OCI-LY7 (cell line): Measurements from ENCODE around the gene MAL. TPM values are rescaled to one million over a fixed set of nuclear protein-coding genes. Genes with fewer than 3 reads are reported as not detected.

Experiments used
- BruUV-seq: library from RNA; stranded (reverse); fragments of 400-500 nt; replicated peaks from 2 replicates; lab custom pipeline; 2021; lab: Mats Ljungman, UMichigan
- CTCF ChIA-PET: fragments of 300-600 bp; sonication (Branson Sonifier 250); formaldehyde crosslinking; loops from one replicate; lab custom pipeline; 2022; ENCODE audit warnings: antibody characterized with exemption; ENCODE audit not compliant: unreplicated experiment; lab: Charles Lee
- POLR2A ChIA-PET: fragments of 300-600 bp; sonication (Branson Sonifier 250); formaldehyde crosslinking; loops from one replicate; lab custom pipeline; 2022; ENCODE audit warnings: antibody characterized with exemption; lab: Charles Lee
- DNase-seq: peaks from one replicate; pipeline ENCODE4 v3.0.0-alpha.2; 2015; ENCODE audit warnings: low spot score
- H2AFZ ChIP-seq: fragments of 200-600 bp; sonication (generic), shearing (Covaris generic); 2 replicates; pipeline ENCODE4 v1.6.1; 2014; ENCODE audit warnings: mild to moderate bottlenecking, antibody characterized with exemption, low read length, moderate library complexity
- H3K27ac ChIP-seq: fragments of 200-600 bp; sonication (generic); 2 replicates; pipeline ENCODE4 v1.5.1; 2014; ENCODE audit warnings: mixed run types, low read depth, mild to moderate bottlenecking, moderate library complexity, low read length, inconsistent platforms; ENCODE audit not compliant: poor library complexity, severe bottlenecking
- H3K36me3 ChIP-seq: fragments of 200-600 bp; sonication (generic); 2 replicates; pipeline ENCODE4 v1.6.1; 2014; ENCODE audit warnings: mild to moderate bottlenecking, antibody characterized with exemption, low read length, moderate library complexity, mixed read lengths; ENCODE audit not compliant: insufficient read depth
- H3K4me1 ChIP-seq: fragments of 200-600 bp; sonication (generic); 2 replicates; pipeline ENCODE4 v1.5.1; 2014; ENCODE audit warnings: mild to moderate bottlenecking, low read length; ENCODE audit not compliant: insufficient read depth, poor library complexity, severe bottlenecking
- H3K4me2 ChIP-seq: fragments of 200-600 bp; sonication (generic); 2 replicates; pipeline ENCODE4 v1.6.1; 2014; ENCODE audit warnings: mild to moderate bottlenecking, low read length
- H3K4me3 ChIP-seq: fragments of 200-600 bp; sonication (generic); 2 replicates; pipeline ENCODE4 v1.5.1; 2014; ENCODE audit warnings: mild to moderate bottlenecking, low read depth, low read length; ENCODE audit not compliant: poor library complexity, severe bottlenecking
- H3K79me2 ChIP-seq: fragments of 200-600 bp; sonication (generic); 2 replicates; pipeline ENCODE4 v1.6.1; 2016; ENCODE audit warnings: low read depth, mild to moderate bottlenecking, low read length, moderate library complexity, mixed read lengths; ENCODE audit not compliant: insufficient read depth
- H3K9me2 ChIP-seq: fragments of 200-600 bp; sonication (generic); 2 replicates; pipeline ENCODE4 v1.6.1; 2016; ENCODE audit warnings: mild to moderate bottlenecking, low read length, mixed read lengths; ENCODE audit not compliant: insufficient read depth
- H3K9me3 ChIP-seq: fragments of 200-600 bp; sonication (generic); 2 replicates; pipeline ENCODE4 v1.6.1; 2014; ENCODE audit warnings: mild to moderate bottlenecking, mixed run types, low read length, mixed read lengths
- H4K20me1 ChIP-seq: fragments of 200-600 bp; sonication (generic); 2 replicates; pipeline ENCODE4 v1.6.1; 2014; ENCODE audit warnings: mild to moderate bottlenecking, antibody characterized with exemption, low read length, moderate library complexity, mixed read lengths; ENCODE audit not compliant: insufficient read depth
- CTCF ChIP-seq: fragments of 200-600 bp; sonication (generic); conservative IDR thresholded peaks from 2 replicates; pipeline ENCODE4 v1.5.1; 2014; ENCODE audit warnings: mild to moderate bottlenecking, antibody characterized with exemption, low read length, moderate library complexity, mixed read lengths
- EZH2phosphoT487 ChIP-seq: fragments of 200-600 bp; sonication (generic); IDR thresholded peaks from 2 replicates; pipeline ENCODE4 v1.6.1; 2018; ENCODE audit warnings: low read depth, borderline replicate concordance, mild to moderate bottlenecking, mixed run types, antibody characterized with exemption, low read length, moderate library complexity, mixed read lengths
- intact Hi-C: fragments of 100-400 bp; cut with micrococcal nuclease; formaldehyde crosslinking; loops from one replicate; pipeline ENCODE4 v1.10.0; 2022; ENCODE audit not compliant: unreplicated experiment
- total RNA-seq, 2 experiments: library from RNA; depleted of rRNA in 1 of 2; stranded (reverse); fragments of >200 nt in 1 of 2; shearing (Covaris generic) in 1 of 2; gene quantifications; 2 replicates each; pipeline ENCODE4 v1.2.3, GENCODE V29; 2014 to 2022

MAL gene
- total RNA-seq, 2 experiments from 2014 or later: not detected

DNA sequence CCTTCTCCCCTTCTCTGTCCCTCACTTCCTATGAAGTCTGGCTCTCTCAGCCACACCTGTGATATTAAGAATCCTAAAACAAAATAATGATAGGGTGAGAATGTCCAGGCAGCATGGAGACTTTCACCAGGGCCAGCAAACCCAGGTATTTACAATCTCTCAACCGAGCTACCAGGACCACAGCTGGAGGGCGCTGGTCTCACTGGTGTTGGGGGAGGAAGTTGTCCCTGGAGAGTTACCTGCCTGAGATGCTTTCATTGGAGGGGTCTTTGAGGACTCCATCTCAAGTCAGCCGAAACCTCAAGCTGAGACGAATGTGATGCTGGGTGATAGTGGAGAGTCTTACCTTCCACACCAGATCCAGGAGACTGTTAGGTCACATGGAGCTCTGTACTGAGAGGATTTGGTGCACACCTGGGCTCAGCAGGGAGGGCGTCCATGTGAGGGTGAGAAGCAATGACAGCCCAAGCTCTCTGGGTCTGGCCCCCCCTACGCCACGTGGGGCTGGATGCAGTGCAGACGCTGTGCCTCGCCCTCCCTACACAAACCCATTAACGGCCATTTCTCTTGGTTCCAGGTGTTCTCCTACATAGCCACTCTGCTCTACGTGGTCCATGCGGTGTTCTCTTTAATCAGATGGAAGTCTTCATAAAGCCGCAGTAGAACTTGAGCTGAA, 27.4 kb downstream of the MAL start:
- ChIA-PET POLR2A (no interaction called here), CTCF (no interaction called here)
- no peaks in the 10 kb centered on the region for H3K9me3 ChIP-seq
- no TSS peak for BruUV-seq
- no peaks in the 10 kb centered on the region for H3K36me3 ChIP-seq
- no peaks in the 10 kb centered on the region for H4K20me1 ChIP-seq
- H3K4me3 ChIP-seq: no peak overlapping the region
- no peak for DNase-seq
- H3K9me2 ChIP-seq: no peaks in the 10 kb centered on the region
- no peaks in the 10 kb centered on the region for H3K79me2 ChIP-seq
- intact Hi-C loops: no loop called here
- no peak overlapping the region for H3K4me2 ChIP-seq
- no peaks in the 10 kb centered on the region for H3K4me1 ChIP-seq
- H3K27ac ChIP-seq: no peak overlapping the region
- no peak overlapping the region for H2AFZ ChIP-seq
- TF ChIP-seq CTCF (no peak), EZH2phosphoT487 (no peak)

- no peak for DNase-seq
- Histone ChIP-seq H3K27ac (no peak overlapping the region), H3K36me3 (no peaks in the 10 kb centered on the region), H3K4me3 (no peak overlapping the region), H4K20me1 (no peaks in the 10 kb centered on the region), H3K4me2 (no peak overlapping the region), H3K9me3 (no peaks in the 10 kb centered on the region), H3K9me2 (no peaks in the 10 kb centered on the region), H3K4me1 (no peaks in the 10 kb centered on the region), H2AFZ (no peak overlapping the region), H3K79me2 (no peaks in the 10 kb centered on the region)
- POLR2A ChIA-PET: no interaction called here
- intact Hi-C loops: no loop called here
- TF ChIP-seq CTCF (no peak), EZH2phosphoT487 (no peak)
- CTCF ChIA-PET: no interaction called here
- no TSS peak for BruUV-seq
Measured at GRCh38 chr2:95053543-95053942, 28.0 kb downstream of the MAL start.

DNA sequence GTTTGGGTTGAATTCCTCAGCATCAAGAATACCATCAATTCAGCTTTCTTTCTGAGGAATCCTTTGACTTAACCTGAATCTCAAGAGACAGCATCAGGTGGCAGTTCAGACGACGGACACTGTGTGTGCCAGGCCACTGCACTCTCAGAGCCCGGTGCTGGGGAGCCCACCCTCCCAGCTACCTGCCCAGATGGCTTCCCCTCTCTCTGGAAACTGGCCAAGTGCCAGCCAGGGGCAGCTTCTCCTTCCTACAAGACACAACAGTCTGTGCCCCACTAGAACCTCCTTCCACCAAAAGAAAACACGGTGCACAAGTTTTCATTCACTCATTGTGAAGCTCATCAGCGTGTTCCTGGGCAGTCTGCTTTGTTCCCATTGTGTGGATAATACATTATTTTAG, 28.5 kb downstream of the MAL start:
- CTCF ChIA-PET: no interaction called here
- no peak overlapping the region for H3K27ac ChIP-seq
- TF ChIP-seq CTCF (no peak), EZH2phosphoT487 (no peak)

More for the DNA sequence above, 28.5 kb downstream of the MAL start:
- POLR2A ChIA-PET: no interaction called here
- Histone ChIP-seq H4K20me1 (no peaks in the 10 kb centered on the region), H3K9me2 (no peaks in the 10 kb centered on the region), H3K9me3 (no peaks in the 10 kb centered on the region), H3K36me3 (no peaks in the 10 kb centered on the region), H2AFZ (no peak overlapping the region), H3K4me2 (no peak overlapping the region), H3K4me1 (no peaks in the 10 kb centered on the region), H3K4me3 (no peak overlapping the region), H3K79me2 (no peaks in the 10 kb centered on the region)
- intact Hi-C loops: no loop called here
- DNase-seq: no peak
- BruUV-seq: no TSS peak
